ENCODE measurements around the gene C19orf85.

- no peak for TF ChIP-seq CTCF (IDR thresholded peaks at IDR 0.05)
- no peak for TF ChIP-seq POLR2A (IDR thresholded peaks at IDR 0.05)
Observed at GRCh38 chr19:55439052-55439451, 25.5 kb downstream of the C19orf85 start.

Measured in adrenal gland (tissue), 5 donors.